ENCODE results near the gene GABRG3.

Gene GABRG3

DNA sequence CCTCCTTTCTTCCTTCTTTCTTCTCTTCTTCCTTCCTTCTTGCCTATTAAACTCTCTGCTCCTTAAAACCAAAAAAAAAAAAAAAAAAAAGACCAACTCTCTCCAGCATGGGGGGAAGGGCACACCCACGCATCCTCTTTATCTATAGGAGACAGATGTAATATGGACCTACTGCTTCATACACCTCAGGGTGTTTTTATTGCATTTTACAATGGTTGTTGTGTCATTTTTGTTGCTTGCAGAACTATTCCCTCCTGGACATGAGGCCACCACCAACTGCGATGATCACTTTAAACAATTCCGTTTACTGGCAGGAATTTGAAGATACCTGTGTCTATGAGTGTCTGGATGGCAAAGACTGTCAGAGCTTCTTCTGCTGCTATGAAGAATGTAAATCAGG is 561.4 kb downstream of the GABRG3 start:
- no peak for DNase-seq

DNA sequence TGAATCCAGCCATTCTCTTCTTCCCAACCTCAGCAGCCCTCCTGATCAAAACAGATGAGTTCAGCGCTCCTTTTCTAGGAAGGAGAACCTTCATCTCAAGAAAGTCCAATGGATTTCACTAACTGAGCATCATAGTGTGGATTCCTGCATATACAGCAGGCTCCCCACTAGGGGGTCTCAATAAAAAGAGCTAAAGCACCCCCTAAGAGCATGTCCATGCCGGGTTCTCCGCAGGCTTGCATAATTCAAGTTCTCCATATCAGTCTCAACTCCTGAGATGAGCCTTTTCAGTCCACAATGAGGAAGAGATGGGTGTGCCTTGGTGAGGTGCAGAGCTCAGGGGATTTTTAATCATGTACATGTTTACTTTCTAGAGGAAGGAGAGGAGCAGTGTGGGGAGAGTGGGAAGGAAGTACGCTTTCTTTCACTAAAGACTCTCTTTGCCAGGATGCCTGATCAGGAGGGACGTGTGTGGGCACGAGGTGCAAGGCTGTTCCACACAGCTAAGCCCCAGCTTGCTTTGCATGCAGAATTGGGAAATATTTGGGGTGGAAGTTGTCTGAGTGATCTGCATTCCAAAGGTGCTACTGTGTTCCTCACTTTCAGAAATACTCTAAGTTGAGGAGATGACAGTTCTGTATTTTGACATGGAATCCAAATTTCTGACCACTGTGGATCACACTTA is 564.6 kb downstream of the GABRG3 start:
- no peak for DNase-seq

- DNase-seq: no peak
Observed at GRCh38 chr15:27538325-27538724, 567.3 kb downstream of the GABRG3 start.

- no peak for DNase-seq
Observed at GRCh38 chr15:27541581-27541980, 570.6 kb downstream of the GABRG3 start.

- DNase-seq: no peak
Observed at GRCh38 chr15:27545494-27546255, 574.7 kb downstream of the GABRG3 start.

GRCh38 chr15:27549746-27550145 is 578.8 kb downstream of the GABRG3 start:
- DNase-seq: no peak

DNA sequence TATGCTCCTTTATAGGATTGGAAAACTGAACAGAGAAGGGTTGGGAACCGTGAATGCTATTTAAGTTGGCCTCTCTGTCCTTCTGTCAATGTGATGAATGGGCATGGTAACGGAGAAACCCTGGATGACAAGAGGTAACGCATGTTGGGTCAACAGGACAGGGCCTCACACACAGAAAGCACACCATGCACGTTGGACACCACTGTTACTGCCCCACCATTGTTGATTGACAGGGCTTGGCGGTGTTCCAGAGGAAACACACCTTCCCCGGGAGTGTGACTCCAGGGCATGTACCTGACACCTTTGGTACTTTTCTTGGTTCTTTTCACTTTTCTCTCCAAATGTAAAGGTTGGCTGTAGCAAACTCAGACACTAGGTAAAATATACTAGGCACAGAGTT is 579.7 kb downstream of the GABRG3 start:
- DNase-seq: no peak

- no peak for DNase-seq
Observed at GRCh38 chr15:27561816-27562215, 590.8 kb downstream of the GABRG3 start.

DNA sequence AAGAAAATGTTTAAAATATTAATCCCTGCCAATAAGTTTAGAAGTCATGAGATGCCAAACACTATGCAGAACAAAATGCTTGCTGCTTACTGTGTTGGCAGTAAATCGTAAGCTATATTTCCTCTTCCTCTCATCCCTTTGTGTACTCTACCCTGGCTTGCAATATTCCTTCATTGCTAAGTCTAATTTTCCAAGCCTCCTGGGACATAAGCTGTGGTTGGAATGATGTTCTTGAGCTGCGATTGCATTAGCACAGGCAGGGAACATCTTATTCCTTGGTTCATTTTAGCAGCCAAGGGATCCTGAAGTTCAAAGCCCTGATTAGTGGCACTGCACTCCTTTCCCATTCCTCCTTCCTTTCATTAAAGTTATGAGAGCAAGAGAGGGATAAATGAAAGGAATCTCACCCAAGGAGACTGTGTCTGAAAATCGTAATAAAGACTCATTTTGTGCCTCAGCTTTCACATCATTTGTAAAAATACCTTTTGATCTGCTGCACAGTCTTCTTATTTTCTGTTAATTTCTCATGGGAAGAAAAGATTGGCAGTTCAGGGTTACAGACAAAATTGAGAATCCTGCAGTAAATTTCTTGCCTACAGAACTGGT is 592.9 kb downstream of the GABRG3 start:
- no peak for DNase-seq

DNA sequence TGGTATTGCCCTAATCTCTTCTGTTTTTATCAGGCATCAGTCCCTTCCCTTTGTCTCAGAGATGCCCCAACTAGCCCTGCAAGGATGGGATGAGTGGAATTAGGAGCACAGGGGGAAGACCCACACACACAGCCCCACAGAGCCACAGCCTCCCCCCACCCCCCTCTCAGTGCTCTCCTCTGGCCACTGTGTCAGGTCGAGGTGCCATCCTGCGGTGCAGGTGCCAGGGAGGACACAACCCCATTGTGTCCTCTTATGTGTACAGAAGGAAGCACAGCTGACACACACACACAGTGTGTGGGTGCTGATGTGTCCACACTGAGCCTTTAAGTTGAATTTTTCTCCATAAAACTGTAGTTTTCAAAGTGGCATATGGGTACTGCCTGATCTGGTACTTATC is 593.7 kb downstream of the GABRG3 start:
- no peak for DNase-seq

DNA sequence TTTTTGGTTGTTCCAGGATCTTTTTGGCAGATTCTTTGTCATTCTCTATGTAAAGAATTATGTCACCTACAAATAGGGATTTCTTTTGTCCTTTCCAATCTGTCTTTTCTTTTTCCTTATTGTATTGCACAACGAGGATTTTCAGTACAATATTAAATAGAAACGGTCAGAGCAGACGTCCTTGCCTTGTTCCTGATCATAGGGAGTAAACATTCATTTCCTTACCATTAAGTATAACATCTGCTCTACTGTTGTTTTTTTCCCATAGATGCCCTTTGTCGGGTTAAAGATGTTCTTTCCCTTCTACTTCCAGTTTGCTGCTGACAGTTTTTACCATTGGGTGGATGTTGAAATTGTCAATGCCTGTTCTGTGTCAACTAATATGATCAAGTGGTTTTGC is 599.8 kb downstream of the GABRG3 start:
- no peak for DNase-seq

DNA sequence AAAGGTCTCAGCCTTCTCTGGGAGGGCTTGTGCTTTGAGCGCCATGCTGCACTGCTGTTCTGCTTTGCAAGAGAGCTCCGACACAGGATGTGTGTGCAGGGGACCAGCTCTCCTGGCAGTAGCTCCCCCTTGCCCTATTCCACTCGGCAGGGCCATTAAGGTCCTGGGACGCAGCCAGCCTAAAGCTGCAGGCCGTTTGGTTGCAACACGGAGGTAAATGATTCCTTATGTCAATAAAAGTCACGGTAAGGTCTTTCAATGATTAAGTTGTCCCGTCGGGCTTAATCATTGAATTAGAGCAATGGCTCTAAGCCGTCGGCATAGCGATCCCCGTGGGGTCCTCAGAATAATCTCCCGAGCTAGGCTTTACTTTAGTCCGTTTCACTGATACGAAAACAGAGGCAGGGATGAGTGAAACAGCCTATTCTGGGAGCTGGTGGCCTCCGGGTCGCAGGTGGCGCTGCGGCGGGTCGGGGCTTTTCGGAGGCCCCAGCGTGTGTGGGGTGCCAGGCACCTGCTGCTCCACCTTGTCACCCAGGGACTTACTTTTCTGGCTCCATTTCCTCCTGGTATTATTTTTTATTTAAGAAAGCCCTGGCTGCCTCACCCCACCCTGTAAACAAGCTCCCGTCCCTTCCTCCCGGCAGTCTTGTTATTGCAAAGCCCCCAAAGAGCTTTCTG is 603.0 kb downstream of the GABRG3 start:
- no peak for DNase-seq

GRCh38 chr15:27574541-27575054 is 603.6 kb downstream of the GABRG3 start:
- DNase-seq: no peak

DNA sequence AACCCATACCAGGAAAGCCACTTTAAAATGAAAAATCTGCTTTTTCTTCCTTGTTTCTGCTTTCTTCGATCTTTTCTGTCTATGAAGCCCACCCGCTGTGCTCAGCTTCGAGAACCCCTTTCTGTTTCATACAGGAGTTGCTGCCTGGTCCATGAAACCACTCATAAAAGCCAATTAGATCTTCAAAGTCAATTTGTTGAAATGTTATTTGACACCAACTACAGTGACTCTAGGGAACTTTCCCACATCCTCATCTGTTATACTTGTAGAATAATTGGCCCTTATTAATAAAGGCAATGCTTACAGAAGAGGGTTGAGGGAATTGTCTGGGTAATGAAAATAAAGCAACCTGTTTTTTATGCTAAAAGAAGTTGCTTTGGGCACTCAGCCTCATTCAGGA is 604.5 kb downstream of the GABRG3 start:
- no peak for DNase-seq

GRCh38 chr15:27576576-27576975 is 605.6 kb downstream of the GABRG3 start:
- no peak for DNase-seq

DNA sequence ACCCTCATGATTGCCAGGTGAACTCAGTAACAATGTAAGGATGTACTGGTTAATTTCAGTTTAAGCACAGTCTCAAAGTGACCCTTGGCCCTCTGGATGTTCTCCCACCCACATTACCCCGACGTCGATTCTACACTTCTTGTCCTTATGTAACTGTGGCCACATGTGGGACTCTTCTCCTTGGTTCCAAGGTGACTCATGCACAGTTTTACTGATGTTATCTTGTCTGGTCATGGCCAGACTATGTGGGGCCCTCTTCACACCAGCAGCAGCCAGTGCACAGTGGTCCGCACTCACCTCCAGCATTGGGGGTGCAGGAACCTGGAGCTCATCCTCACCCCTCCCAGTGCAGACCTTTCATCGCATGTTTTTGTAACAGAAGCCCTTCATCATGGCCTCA is 608.8 kb downstream of the GABRG3 start:
- no peak for DNase-seq

DNA sequence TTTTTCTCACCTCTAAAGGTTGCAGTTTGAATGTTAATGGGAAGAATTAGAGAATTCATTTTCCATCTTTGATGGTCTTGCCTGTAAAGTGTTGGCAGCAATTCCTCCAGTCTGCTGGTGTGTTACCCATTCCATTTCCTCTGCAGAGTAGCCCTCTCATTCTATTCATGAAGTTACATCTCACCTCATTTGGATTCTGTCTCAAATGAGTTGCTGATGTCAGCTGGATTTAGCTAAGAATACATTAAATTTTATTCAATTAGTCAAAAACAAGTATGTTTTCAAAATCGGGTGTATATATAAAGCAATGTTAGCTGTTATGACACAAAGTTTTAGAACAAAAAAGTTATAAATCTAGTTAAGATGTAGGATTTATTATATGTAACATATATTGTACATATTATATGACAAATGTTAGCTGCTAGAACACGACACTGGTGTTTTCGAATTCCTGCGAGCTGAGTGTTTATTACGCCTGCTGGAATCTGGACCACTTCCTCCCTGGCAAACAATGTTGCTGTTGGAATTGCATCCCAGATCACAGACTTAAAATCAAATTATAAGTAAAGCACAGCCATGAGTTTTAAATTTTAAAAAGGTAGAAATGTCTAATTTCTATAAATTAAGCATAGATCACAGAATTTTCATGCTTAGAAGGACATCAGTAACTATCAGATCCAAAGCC is 611.9 kb downstream of the GABRG3 start:
- no peak for DNase-seq

DNA sequence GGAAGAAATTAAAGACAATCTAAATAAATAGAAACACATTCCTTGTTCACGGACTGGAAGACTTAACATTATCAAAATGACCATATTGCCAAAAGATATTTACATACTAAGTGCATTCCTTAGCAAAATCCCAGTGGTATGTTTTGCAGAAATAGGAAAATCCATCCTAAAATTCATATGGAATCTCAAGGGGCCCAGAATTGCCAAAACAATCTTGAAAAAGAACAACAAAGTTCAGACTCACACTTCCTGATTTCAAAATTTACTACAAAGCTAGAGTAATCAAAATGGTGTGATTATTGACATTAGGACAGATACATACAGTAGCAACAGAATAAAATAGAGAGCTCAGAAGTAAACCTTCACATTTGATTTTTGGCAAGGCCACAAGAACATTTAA is 612.7 kb downstream of the GABRG3 start:
- no peak for DNase-seq

- DNase-seq: no peak
Observed at GRCh38 chr15:27585041-27585640, 614.2 kb downstream of the GABRG3 start.

DNA sequence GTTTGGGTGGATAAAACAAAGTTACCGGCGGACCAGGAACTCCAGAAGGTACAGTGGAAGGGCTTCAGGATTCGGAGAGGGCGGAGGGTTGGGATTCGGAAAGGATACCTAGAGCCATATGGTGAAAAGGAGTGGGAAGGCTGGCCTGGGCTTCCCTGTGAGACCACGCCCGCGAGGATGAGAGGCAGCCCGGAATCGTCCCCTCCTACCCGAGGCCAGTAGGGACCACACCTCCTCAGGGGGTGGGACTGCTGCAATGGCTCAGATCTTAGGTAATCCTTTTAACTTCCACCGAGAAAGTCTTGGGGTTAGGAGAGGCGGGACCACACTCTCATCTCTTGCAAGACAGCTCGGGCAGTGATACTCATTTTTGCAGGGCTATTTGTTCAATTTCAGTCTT is 616.8 kb downstream of the GABRG3 start:
- DNase-seq: no peak

DNA sequence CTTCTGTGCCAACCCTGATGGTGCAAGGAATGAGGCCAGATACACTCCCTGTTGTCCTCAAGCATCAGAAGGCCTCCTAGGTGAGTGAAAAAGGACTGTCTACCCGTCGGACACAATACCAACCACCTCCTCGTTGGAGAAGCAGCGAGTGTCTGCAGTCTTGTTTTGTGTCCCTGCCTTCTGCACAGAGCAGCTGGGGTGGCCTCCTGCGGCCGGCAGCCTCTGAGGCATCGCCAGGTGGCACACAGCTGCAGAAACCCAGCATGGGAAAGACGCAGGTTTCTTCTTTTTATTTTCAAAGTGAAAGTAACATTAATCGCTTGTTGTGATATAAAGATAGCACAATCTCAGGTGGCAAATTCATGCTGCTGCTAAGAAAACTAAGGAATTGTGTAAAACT is 618.3 kb downstream of the GABRG3 start:
- DNase-seq: no peak

- no peak for DNase-seq
Observed at GRCh38 chr15:27589782-27590181, 618.8 kb downstream of the GABRG3 start.
